HCT116 (cell line): Measurements from ENCODE around the gene WNK4. TPM values are rescaled to one million over a fixed set of nuclear protein-coding genes. Genes with fewer than 3 reads are reported as not detected.

Experiments
- ATAC-seq: fragments of 200-7000 bp; cut with Tn5 transposase; 2 replicates; pipeline ENCODE4 v1.9.1; 2020; ENCODE audit warnings: mild to moderate bottlenecking, moderate library complexity
- BruUV-seq: library from RNA; stranded (reverse); fragments of 400-500 nt; replicated peaks from 2 replicates; lab custom pipeline; 2021; lab: Mats Ljungman, UMichigan
- CTCF ChIA-PET: fragments of 300-600 bp; sonication (Branson Sonifier 250); formaldehyde crosslinking; loops from one replicate; lab custom pipeline; 2021; ENCODE audit warnings: antibody characterized with exemption; lab: Charles Lee
- POLR2A ChIA-PET: fragments of 300-600, 350-600 bp; sonication (Branson Sonifier 250); formaldehyde crosslinking; loops from one replicate; lab custom pipeline; 2021; ENCODE audit warnings: antibody characterized with exemption; lab: Charles Lee
- RAD21 ChIA-PET, 2 experiments: fragments of 300-600 bp; sonication (Branson Sonifier 250); formaldehyde crosslinking; loops; one replicate each; lab custom pipeline; 2023; ENCODE audit warnings: low total read pairs in 2 of 2; ENCODE audit not compliant: uncharacterized antibody in 2 of 2, unreplicated experiment in 2 of 2, low non-redundant PET in 1 of 2; lab: Charles Lee
- DNase-seq: peaks from one replicate; pipeline ENCODE4 v3.0.0-alpha.2; 2010; ENCODE audit warnings: low read depth, low spot score
- H2AFZ ChIP-seq: fragments of 200-600 bp; shearing (Covaris generic), sonication (generic); 2 replicates; pipeline ENCODE4 v1.6.1; 2017; ENCODE audit warnings: low read depth, mixed run types, mixed read lengths, antibody characterized with exemption, low read length; ENCODE audit not compliant: poor library complexity, severe bottlenecking
- H3K27ac ChIP-seq: 2 replicates; pipeline ENCODE4 v1.5.1; 2012; ENCODE audit warnings: low read depth, low read length
- H3K27me3 ChIP-seq: fragments of 200-600 bp; sonication (generic); 2 replicates; pipeline ENCODE4 v1.6.1; 2016; ENCODE audit warnings: mixed run types, low read length, mixed read lengths; ENCODE audit not compliant: insufficient read depth
- H3K36me3 ChIP-seq, 2 experiments: fragments of 200-500 bp in 1 of 2; fragments of 200-600 bp in 1 of 2; sonication (Bioruptor generic) in 1 of 2; sonication (generic) in 1 of 2; 2 replicates each; pipeline versions ENCODE4 v1.5.1 to v1.6.1; 2014 to 2016; ENCODE audit warnings: low read length in 2 of 2, inconsistent platforms in 1 of 2, mixed read lengths in 1 of 2, mixed run types in 1 of 2; ENCODE audit not compliant: insufficient read depth in 2 of 2, control insufficient read depth in 1 of 2
- H3K4me1 ChIP-seq, 2 experiments: fragments of 200-600 bp in 1 of 2; sonication (generic) in 1 of 2; 2 replicates each; pipeline versions ENCODE4 v1.5.1 to v1.6.1; 2012 to 2017; ENCODE audit warnings: low read length in 2 of 2, inconsistent platforms in 1 of 2, mild to moderate bottlenecking in 1 of 2, mixed read lengths in 1 of 2, mixed run types in 1 of 2, moderate library complexity in 1 of 2; ENCODE audit not compliant: insufficient read depth in 2 of 2, control insufficient read depth in 1 of 2
- H3K4me2 ChIP-seq: fragments of 200-600 bp; sonication (generic); 2 replicates; pipeline ENCODE4 v1.6.1; 2017; ENCODE audit warnings: mixed run types, low read length, mixed read lengths
- H3K4me3 ChIP-seq, 2 experiments: fragments of 200-600 bp in 1 of 2; sonication (generic) in 1 of 2; replicated peaks in 1 of 2; 2 replicates each; pipeline ENCODE4 v1.5.1; 2011 to 2016; ENCODE audit warnings: low read length in 2 of 2, control low read depth in 1 of 2, low read depth in 1 of 2, mild to moderate bottlenecking in 1 of 2, mixed read lengths in 1 of 2, mixed run types in 1 of 2
- H3K79me2 ChIP-seq: fragments of 200-600 bp; sonication (generic); 2 replicates; pipeline ENCODE4 v1.6.1; 2017; ENCODE audit warnings: mild to moderate bottlenecking, mixed run types, low read length, moderate library complexity, mixed read lengths; ENCODE audit not compliant: insufficient read depth
- H3K9ac ChIP-seq: fragments of 200-600 bp; sonication (generic); 2 replicates; pipeline ENCODE4 v1.6.1; 2016; ENCODE audit warnings: low read length, mixed read lengths
- H3K9me2 ChIP-seq: fragments of 200-600 bp; sonication (generic), shearing (Covaris generic); 2 replicates; pipeline ENCODE4 v1.6.1; 2017; ENCODE audit warnings: mixed run types, mild to moderate bottlenecking, moderate library complexity; ENCODE audit not compliant: insufficient read depth
- H3K9me3 ChIP-seq, 2 experiments: fragments of 200-500 bp in 1 of 2; fragments of 200-600 bp in 1 of 2; sonication (Bioruptor generic) in 1 of 2; sonication (generic) in 1 of 2; 2 replicates each; pipeline ENCODE4 v1.6.1; 2014 to 2017; ENCODE audit warnings: low read length in 2 of 2, mixed read lengths in 2 of 2, inconsistent platforms in 1 of 2, low read depth in 1 of 2, mild to moderate bottlenecking in 1 of 2, mixed run types in 1 of 2, moderate library complexity in 1 of 2; ENCODE audit not compliant: control insufficient read depth in 1 of 2, insufficient read depth in 1 of 2
- H4K20me1 ChIP-seq: fragments of 200-600 bp; sonication (generic), shearing (Covaris generic); 2 replicates; pipeline ENCODE4 v1.6.1; 2017; ENCODE audit warnings: mixed run types, mild to moderate bottlenecking, moderate library complexity; ENCODE audit not compliant: insufficient read depth
- CBX3 ChIP-seq: IDR thresholded peaks from 2 replicates; pipeline ENCODE4 v1.6.1; 2012; ENCODE audit warnings: low read depth
- EZH2 ChIP-seq: fragments of 200-600 bp; sonication (generic); IDR thresholded peaks from 2 replicates; pipeline ENCODE4 v1.6.1; 2017; ENCODE audit warnings: antibody characterized with exemption, mixed run types
- EZH2phosphoT487 ChIP-seq: fragments of 200-600 bp; IDR thresholded peaks from 2 replicates; pipeline ENCODE4 v1.6.1; 2018; ENCODE audit warnings: antibody characterized with exemption, borderline replicate concordance
- POLR2AphosphoS5 ChIP-seq: IDR thresholded peaks from 2 replicates; pipeline ENCODE4 v1.6.1; 2011; ENCODE audit warnings: mild to moderate bottlenecking, low read depth, low read length, moderate library complexity
- SIN3A ChIP-seq: IDR thresholded peaks from 2 replicates; pipeline ENCODE4 v1.6.1; 2012; ENCODE audit warnings: low read depth
- SRF ChIP-seq: IDR thresholded peaks from 2 replicates; pipeline ENCODE4 v1.6.1; 2012; ENCODE audit warnings: low read depth
- ZFX ChIP-seq: fragments of 450-650 bp; IDR thresholded peaks from 2 replicates; pipeline ENCODE4 v1.6.1; 2017
- ZNF274 ChIP-seq: fragments of 200-500 bp; sonication (Bioruptor generic); IDR thresholded peaks from 2 replicates; pipeline ENCODE4 v1.6.1; 2014; ENCODE audit warnings: mild to moderate bottlenecking, low read depth, low read length, inconsistent platforms
- intact Hi-C: fragments of 100-400 bp; cut with micrococcal nuclease; formaldehyde crosslinking; loops from 2 replicates; pipeline ENCODE4 v1.10.0; 2022
- total RNA-seq: library from RNA; stranded (reverse); gene quantifications from one replicate; pipeline ENCODE4 v1.2.1, GENCODE V29; 2021; ENCODE audit not compliant: unreplicated experiment
- TF ChIP-seq, protein P1 (sequence below): IDR thresholded peaks from 2 replicates; pipeline ENCODE4 v1.6.1; 2011; ENCODE audit warnings: mild to moderate bottlenecking, low read length, moderate library complexity; ENCODE audit not compliant: insufficient replicate concordance; ENCODE audit errors: extremely low read depth
- TF ChIP-seq, protein P2 (sequence below): IDR thresholded peaks from 2 replicates; pipeline ENCODE4 v1.6.1; 2012
- TF ChIP-seq, protein P3 (sequence below), 3 experiments: fragments of 200-600 bp in 1 of 3; sonication (generic) in 1 of 3; IDR thresholded peaks in 2 of 3; conservative IDR thresholded peaks in 1 of 3; 2 replicates each; pipeline ENCODE4 v1.5.1; 2012 to 2017; ENCODE audit warnings: low read depth in 2 of 3, low read length in 2 of 3, antibody characterized with exemption in 1 of 3, borderline replicate concordance in 1 of 3, control low read depth in 1 of 3, mild to moderate bottlenecking in 1 of 3, mixed read lengths in 1 of 3, mixed run types in 1 of 3, moderate library complexity in 1 of 3; ENCODE audit not compliant: insufficient read depth in 1 of 3

WNK4 gene
- total RNA-seq, 1 experiment from 2014 or later = 4.5 TPM

DNA sequence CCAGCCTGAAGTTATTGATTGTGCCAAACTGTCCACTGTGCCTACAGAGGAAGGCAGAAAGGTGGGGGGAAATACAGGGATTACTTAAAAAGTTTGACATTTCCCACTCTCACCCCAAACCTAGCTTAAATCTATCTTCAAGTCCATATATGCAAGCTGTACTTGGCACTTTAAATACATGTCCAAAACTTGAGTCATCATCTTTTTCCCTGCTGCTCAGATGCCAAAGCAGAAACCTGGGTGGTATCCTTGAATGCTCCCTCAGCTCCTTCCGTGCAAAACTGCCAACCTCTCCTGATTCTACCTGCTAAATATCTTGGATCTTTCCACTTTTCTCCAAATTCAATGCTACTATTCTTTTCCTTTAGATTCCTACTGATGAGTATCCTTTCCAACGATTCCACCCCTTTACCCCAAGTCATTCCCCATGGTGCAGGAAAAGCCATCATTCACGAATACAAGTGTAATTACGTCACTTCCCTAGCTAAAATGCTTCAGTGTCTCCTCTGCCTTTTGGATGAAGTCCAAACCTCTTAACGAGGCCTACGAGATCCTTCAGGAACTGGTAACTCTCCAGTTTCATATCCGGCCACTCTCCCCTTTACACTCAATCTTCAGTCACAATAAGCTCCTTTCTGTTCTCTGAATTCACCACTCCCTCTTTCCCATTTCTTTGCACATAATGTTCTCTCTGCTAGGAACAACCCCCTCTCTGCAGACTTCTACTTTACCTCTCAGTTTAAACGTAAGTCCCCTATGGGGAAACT, 34.4 kb downstream of the WNK4 start:
- BruUV-seq = no TSS peak
- peaks cover 53 to 55% of the 10 kb centered on the region in 2 experiments for H3K36me3 ChIP-seq
- DNase-seq (no peak), ATAC-seq (no peak)
- H3K4me1 ChIP-seq = no peaks in the 10 kb centered on the region
- no peaks in the 10 kb centered on the region for H3K9me2 ChIP-seq
- H2AFZ ChIP-seq = no peak overlapping the region
- H3K9ac ChIP-seq = no peak overlapping the region
- no peaks in the 10 kb centered on the region for H4K20me1 ChIP-seq
- CTCF ChIA-PET = interaction anchor here (1.0 kb wide), 1 partner anchor 9 kb away, joined by 3 read pairs; the partner anchor contains the start of gene BECN1
- H3K4me3 ChIP-seq = no peak overlapping the region
- TF ChIP-seq ZNF274 = no peak
- TF ChIP-seq, protein P1, sequence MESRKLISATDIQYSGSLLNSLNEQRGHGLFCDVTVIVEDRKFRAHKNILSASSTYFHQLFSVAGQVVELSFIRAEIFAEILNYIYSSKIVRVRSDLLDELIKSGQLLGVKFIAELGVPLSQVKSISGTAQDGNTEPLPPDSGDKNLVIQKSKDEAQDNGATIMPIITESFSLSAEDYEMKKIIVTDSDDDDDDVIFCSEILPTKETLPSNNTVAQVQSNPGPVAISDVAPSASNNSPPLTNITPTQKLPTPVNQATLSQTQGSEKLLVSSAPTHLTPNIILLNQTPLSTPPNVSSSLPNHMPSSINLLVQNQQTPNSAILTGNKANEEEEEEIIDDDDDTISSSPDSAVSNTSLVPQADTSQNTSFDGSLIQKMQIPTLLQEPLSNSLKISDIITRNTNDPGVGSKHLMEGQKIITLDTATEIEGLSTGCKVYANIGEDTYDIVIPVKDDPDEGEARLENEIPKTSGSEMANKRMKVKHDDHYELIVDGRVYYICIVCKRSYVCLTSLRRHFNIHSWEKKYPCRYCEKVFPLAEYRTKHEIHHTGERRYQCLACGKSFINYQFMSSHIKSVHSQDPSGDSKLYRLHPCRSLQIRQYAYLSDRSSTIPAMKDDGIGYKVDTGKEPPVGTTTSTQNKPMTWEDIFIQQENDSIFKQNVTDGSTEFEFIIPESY = no peak
- TF ChIP-seq SIN3A = no peak
- TF ChIP-seq ZFX = no peak
- TF ChIP-seq, protein P2, sequence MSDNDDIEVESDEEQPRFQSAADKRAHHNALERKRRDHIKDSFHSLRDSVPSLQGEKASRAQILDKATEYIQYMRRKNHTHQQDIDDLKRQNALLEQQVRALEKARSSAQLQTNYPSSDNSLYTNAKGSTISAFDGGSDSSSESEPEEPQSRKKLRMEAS = no peak
- no peak for TF ChIP-seq EZH2
- no peak for TF ChIP-seq SRF
- TF ChIP-seq, protein P3, sequence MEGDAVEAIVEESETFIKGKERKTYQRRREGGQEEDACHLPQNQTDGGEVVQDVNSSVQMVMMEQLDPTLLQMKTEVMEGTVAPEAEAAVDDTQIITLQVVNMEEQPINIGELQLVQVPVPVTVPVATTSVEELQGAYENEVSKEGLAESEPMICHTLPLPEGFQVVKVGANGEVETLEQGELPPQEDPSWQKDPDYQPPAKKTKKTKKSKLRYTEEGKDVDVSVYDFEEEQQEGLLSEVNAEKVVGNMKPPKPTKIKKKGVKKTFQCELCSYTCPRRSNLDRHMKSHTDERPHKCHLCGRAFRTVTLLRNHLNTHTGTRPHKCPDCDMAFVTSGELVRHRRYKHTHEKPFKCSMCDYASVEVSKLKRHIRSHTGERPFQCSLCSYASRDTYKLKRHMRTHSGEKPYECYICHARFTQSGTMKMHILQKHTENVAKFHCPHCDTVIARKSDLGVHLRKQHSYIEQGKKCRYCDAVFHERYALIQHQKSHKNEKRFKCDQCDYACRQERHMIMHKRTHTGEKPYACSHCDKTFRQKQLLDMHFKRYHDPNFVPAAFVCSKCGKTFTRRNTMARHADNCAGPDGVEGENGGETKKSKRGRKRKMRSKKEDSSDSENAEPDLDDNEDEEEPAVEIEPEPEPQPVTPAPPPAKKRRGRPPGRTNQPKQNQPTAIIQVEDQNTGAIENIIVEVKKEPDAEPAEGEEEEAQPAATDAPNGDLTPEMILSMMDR (IDR thresholded peaks at IDR 0.05 in 2 of 3, conservative IDR thresholded peaks at IDR 0.05 in 1 of 3; ENCODE audit: borderline replicate concordance in 1 of 3, insufficient read depth in 1 of 3, low read depth in 2 of 3, low read length in 2 of 3) = no peak
- TF ChIP-seq CBX3 = no peak
- no peak for TF ChIP-seq EZH2phosphoT487
- no peak for TF ChIP-seq POLR2AphosphoS5
- no peak overlapping the region for H3K27ac ChIP-seq
- no peak overlapping the region for H3K4me2 ChIP-seq
- no peaks in the 10 kb centered on the region for H3K27me3 ChIP-seq
- H3K9me3 ChIP-seq = no peaks in the 10 kb centered on the region
- RAD21 ChIA-PET = no interaction called here
- intact Hi-C loops = no loop called here
- no peaks in the 10 kb centered on the region for H3K79me2 ChIP-seq
- POLR2A ChIA-PET = interaction anchor here (1.7 kb wide), 1 partner anchor 9 kb away, joined by 5 read pairs; the partner anchor contains the start of gene BECN1
